DMS114 treated with DMSO at 0.1 percent for 48 hours (cell line): ENCODE data around the gene B4GALNT4.
"Not testable (repeated sequence)": the region's sequence is repeated elsewhere in the genome, so short reads cannot be mapped to it uniquely, and the experiment has no call there.

Source experiments
- DNase-seq: peaks from one replicate; lab custom pipeline; 2025; ENCODE audit not compliant: unreplicated experiment; lab: John Stamatoyannopoulos, UW

The B4GALNT4 gene

DNA sequence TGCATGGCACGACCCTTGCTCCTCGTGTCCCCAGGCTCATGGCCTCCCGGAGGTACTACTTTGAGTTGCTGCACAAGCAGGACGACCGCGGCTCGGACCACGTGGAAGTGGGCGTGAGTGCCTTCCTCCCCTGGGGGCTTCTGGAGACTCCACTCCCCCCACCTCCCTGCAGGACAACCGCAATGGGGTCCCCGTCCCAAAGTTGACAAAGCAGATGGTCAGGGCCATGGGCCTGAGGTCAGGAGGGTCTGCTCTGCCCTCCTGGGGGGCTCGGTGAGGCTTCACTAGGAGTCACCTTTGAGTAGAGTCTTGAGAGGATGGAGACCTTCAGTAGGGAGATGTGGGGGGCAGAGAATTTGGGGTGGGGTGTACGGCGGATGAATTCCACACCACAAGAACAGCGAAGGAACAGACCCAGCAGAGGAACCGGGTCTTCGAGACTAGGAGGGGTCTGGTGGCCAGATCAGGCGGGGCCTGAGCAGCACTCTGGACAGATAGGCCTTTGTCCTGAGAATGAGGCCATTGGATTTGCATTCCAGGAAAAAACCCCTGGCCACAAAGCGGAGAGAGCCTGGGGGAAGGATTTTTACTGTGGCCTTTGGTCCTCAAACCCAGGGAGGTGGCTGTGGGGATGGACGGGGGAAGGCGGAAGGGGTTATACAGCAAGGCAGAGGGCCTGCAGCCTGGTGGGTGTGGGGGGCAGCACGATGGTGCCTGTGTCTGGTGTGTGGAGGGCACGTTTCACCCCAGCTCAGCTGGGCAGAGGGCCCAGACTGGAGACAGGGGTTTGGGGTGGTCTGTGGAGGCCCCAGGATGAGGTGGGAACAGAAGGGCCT, 4.6 kb downstream of the B4GALNT4 start:
- DNase-seq = no peak

DNA sequence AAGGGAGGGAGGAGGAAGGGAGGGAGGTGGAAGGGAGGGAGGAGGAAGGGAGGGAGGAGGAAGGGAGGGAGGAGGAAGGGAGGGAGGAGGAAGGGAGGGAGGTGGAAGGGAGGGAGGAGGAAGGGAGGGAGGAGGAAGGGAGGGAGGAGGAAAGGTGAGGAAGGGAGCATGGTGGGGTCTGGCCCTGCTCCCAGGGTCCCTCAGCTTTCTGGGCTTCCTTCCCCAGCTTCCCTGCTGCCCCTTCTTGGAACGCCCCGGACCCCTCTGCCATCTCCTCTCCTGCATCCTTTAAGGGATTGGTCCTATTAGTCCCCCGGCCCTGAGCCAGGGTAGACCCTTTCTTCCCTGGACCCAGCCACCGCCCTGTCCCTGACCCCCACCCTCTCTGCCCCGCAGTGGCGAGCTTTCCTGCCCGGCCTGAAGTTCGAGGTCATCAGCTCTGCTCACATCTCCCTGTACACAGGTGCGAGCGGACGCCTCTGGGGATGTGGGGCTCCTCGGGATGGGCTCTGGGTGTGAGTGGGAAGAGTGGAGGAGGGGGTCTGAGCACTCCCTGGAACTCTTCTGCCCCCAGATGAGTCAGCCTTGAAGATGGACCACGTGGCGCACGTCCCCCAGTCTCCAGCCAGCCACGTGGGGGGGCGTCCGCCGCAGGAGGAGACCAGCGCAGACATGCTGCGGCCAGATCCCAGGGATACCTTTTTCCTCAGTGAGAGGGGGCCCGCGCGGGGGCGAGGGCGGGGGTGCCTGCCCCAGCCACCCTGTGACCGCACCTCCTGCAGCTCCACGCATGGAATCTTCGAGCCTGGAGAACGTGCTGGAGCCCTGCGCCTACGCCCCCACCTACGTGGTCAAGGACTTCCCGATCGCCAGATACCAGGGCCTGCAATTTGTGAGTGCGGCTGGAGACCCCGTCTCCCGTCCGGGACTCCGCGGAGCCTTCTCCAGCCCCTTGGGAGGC, 6.0 kb downstream of the B4GALNT4 start:
- DNase-seq = no peak

DNA sequence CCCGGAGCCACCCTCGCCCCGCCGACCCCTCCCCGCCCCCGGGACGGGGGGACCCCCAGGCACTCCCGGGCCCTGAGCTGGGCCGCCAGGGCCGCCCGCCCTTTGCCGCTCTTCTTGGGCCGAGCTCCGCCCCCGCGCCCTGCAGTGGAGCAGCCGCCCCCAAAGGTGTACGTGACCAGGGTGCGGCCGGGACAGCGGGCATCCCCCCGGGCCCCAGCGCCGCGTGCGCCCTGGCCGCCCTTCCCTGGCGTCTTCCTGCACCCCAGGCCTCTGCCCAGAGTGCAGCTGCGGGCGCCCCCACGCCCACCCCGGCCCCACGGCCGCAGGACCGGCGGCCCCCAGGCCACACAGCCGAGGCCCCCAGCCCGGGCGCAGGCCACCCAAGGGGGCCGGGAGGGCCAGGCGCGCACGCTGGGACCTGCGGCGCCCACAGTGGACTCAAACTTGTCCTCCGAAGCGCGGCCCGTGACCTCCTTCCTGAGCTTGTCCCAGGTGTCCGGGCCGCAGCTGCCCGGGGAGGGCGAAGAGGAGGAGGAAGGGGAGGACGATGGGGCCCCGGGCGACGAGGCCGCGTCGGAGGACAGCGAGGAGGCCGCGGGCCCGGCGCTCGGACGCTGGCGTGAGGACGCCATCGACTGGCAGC, 7.4 kb downstream of the B4GALNT4 start:
- DNase-seq = no peak

DNA sequence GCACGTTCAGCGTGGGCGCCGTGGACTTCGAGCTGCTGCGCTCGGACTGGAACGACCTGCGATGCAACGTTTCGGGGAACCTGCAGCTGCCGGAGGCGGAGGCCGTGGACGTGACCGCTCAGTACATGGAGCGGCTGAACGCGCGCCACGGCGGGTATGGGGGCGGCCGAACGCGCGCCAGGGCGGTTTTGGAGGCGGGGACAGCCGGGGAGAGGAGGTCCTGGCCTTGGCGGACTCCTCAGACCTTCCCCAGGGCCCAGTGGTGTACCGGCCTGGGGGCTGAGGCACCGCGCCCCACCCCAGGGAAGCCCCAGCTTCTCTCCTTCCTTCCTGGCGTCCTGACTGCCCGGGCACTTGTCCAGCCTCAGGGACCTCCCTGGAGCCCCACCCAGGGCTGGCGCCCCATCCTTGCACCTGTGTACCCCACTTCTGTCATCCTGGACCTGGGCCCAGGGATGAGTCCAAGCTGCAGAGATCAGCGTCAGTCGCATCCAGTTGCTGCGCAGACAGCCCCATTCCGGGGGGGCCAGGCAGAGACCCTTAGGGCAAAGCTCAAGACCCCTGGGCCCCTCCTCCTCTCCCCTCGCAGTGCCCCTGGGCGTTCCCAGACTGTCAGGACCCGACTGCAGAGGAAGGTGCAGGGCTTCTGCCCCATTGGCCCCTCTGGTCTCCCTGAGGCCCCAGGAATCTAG, 8.0 kb downstream of the B4GALNT4 start:
- DNase-seq = no peak

DNA sequence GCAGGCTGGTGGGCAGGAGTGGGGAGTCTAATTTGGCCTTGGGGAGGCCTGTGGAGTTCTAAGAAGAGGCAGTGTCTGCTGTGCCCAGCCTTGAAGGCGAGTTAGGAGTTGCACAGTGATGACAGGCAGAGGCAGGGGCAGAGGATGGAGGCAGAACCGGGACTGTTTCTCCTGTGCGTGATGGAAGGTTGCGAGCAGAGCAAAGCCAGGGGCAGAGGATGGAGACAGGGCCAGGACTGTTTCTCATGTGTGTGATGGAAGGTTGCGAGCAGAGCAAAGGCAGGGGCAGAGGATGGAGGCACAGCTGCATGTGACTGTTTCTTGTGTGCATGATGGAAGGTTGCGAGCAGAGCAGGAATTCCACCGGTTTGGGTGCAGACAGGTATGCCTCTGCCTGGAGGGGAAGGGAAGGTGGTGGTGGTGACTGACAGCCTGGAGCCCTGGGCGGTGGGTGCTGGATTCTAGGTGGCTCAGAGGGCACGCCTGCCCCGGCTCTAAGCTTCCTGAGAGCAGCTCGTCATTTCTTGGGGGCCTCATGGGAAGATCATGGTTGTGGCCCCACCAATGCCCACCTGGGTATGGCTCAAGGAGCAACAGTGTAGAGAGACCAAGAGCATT, 8.7 kb downstream of the B4GALNT4 start:
- no peak for DNase-seq

DNA sequence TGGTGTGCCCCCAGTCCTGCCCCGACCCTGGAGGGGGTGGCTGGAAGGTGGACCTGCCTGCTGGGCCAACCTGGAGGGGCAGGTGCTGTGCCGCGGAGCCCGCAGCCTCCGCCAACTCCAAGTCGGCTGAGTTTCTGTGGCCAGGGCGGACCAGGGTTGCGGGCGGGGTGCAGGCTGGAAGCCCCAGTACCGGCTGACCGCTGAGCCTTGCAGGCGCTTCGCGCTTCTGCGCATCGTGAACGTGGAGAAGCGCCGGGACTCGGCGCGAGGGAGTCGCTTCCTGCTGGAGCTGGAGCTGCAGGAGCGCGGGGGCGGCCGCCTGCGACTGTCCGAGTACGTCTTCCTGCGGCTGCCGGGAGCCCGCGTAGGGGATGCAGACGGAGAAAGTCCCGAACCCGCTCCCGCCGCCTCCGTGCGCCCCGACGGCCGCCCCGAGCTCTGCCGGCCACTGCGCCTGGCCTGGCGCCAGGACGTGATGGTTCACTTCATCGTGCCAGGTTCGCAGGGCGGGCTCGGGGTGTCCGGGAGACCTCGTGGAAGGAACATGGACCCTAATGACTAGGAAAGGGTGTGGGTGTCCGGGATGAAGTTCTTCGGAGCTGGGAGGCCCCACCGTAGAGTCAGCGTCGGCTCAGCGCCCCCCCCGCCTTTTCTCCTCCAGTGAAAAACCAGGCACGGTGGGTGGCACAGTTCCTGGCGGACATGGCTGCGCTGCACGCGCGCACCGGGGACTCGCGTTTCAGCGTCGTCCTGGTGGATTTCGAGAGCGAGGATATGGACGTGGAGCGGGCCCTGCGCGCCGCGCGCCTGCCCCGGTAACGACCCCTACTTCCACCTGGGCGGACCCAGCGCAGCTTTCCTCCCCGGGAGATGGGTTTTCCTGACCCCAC, 10.2 kb downstream of the B4GALNT4 start:
- no peak for DNase-seq

DNA sequence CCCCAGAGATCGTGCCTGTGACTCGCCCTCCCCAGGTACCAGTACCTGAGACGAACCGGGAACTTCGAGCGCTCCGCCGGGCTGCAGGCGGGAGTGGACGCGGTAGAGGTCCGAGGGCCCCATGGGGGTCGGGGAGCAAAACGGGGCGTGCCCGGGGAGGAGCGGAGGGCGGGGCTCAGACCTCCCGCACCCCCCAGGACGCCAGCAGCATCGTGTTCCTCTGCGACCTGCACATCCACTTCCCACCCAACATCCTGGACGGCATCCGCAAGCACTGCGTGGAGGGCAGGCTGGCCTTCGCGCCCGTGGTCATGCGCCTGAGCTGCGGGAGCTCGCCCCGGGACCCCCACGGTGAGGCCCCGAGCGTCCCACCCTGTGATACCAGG, 10.8 kb downstream of the B4GALNT4 start:
- DNase-seq = no peak

DNA sequence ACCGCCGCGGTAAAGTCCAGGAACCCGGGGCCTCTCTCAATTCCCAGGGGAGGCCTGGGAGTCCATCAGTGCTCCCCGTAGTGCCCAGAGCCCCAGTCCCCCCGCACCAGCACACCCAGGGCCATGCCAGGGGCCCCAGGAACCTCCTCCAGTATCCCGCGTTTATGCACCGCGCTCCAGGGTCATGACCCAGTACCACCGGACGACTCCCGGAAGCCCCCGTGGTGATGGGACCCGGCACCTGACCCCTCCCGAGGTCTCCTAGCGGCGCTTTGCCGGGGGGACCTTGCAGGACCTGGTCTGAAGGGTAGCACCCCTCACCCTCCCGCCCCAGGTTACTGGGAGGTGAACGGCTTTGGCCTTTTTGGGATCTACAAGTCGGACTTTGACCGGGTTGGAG, 11.2 kb downstream of the B4GALNT4 start:
- DNase-seq = no peak

DNA sequence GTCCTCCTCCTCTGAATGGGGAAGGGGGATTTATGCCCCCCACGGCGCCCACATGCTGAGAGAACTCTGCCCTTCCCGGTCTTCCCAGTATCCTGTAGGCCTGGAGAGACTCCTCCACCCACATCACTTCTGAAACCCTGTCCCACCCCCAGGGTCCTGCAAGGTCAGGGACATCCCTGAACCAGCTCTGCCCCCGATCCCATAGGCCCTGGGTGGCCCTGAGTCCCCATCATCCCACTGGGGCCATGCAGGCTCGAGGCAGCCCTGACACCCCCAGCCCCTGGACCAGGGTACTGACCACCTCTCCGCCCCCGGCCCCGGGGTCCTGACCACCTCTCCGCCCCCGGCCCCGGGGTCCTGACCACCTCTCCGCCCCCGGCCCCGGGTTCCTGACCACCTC, 11.7 kb downstream of the B4GALNT4 start:
- no peak for DNase-seq

DNA sequence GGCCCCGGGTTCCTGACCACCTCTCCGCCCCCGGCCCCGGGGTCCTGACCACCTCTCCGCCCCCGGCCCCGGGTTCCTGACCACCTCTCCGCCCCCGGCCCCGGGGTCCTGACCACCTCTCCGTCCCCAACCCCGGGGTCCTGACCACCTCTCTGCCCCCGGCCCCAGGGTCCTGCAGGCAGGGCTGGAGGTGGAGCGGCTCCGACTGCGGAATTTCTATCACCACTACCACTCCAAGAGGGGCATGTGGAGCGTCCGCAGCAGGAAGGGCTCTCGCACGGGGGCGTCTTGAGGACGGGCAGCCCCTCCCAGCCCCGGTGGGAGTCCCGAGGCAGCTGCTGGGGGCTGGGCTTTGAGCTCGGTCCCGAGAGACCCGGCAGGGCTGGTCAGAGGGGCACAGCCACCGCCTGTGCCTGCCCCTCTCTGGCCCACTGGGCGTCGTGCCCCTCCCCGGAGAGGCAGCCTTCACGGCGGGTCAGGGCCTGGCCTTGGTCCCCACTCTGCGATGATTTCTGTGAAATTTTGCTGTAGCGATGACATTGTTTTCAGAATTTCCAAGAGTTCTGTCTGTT, 12.3 kb downstream of the B4GALNT4 start:
- no peak for DNase-seq

DNA sequence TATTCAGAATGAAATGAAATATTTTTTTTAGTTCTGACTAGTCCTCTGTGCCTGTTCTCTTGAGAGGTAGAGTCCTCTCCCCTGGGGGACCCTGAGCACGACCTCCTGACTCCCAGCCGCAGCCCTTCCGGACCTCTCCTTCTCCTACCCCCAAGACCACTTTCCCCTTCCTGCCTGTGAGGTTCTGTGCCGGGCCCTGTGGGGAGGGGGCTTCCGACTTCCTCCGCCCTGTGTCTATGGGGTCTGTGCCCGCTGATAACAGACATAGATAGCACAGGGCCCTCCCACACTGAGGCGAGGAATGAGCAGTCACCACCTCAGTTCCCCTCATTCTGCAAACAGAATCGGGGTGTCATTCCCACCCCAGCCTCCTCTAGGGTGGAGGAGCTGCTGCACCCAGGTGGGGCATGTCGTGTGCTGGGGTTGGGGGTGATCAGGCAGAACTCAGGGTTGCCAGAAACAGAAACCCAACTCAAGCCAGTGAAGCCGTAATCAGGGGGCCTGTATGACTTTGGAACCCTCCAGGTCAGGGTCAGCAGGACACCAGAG, 12.9 kb downstream of the B4GALNT4 start:
- no peak for DNase-seq

DNA sequence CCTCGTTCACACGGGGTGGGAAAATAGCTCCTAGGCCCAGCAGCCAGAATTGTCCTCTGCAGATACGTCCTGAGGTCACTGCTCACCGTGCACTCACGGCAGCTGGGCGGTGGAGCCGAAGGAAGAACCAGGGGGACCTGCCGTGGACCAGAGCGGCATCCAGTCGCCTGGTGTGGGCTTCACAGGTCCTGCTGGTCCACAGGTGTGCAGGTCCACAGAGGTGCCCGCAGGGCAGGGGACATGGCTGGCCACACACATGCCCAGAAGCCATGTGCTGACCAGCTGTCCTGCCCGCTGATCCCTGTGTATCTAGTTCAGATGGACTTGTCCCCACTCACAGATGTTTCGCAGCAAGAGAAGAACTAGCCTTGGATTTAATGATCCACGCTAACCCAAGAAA, 14.1 kb downstream of the B4GALNT4 start:
- DNase-seq = no peak

DNA sequence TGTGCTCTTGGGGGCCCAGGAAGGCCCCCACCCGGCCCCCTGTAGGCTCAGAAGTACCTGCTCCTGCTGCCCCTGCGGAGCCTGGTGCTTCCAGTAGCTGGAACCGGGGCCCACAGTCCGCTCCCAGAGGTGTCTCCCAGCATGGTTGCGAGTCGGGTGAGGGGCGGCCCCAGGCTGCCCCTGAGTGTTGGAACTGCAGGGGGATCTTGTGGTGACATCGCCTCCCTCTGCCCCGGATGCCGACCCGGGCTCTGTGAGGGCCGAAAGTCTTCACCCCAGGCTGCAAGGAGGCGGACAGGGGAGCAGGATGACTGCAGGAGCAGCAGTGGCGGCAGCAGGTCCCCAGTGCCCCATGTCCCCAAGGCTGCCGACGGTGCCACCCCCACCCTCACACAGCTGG, 15.2 kb downstream of the B4GALNT4 start:
- DNase-seq = no peak

DNA sequence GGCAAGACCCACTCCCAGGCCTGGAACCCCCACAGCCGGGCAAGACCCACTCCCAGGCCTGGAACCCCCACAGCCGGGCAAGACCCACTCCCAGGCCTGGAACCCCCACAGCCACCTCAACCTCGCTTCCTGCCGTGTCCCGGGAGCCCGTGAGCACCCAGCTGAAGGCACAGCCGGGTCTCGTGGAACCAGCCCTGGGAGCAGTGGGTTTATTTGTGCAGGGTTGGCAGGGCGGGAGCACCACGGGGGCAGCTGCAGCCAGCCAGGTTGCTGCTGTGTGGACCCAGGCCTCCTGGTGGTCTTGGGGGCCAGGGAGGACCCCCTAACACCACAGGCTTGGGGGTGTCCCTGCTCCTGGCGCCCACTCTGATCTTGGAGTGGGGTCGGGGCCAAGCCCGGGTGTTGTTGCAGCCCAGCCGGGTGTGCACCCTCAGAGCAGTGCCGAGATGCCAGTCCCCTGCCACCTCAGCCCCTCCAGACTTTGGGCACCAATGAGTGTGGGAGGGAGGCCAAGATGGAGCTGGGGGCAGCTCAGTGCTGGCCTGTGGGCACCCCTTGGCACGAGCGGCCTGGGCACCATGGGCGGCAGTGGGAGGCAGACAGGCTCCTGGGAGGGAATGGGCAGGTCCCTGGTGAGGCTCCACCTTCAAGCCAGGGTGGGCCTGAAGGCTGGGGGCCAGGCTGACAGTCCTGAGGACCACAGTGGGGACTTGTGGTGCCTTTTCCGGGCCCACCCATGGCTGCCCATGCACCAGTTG, 16.5 kb downstream of the B4GALNT4 start:
- DNase-seq = no peak

DNA sequence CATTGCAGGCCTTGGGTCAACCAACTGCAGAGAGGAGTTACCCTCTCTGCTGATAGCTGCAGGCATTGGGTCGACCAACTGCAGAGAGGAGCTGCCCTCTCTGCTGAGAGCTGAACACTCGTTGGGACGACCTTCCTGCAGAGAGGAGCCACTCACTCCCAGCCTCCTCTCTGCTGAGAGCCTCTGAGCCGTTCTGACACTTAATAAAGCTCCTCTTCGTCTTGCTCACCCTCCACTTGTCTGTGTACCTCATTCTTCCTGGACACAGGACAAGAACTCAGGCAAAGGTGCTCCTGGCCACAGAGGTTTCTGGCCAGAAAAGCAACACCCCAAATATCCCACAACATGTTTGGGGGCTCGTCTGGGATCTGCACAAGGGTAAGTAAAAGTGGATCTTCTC, 17.2 kb downstream of the B4GALNT4 start:
- DNase-seq = no peak

DNA sequence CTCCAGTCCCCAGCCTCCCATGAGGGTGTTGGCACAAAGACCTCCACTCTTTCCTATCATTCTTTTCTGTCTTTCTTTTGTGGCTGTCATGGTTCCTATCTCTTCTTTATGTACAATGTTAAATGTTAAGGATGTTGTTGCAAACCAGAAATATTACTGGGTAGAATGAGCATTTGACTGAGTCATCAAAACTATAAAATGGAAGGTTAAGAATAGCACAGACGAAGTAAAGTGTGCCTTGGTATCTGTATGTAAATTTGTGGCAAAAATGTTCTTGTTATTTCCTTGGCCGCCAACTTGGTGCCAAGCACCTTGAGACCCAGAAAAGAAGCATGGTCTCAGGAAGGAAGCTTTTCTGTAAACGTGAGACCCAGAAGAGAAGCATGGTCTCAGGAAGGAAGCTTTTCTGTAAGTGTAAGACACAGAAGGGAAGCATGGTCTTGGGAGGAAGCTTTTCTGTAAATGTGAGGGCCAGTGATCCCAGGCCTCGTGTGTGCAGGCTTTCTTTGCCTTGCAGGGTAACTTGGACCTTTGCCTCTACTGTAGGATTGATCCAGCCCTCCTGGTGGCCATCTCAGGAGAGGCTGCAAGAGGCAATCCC, 18.0 kb downstream of the B4GALNT4 start:
- no peak for DNase-seq

DNA sequence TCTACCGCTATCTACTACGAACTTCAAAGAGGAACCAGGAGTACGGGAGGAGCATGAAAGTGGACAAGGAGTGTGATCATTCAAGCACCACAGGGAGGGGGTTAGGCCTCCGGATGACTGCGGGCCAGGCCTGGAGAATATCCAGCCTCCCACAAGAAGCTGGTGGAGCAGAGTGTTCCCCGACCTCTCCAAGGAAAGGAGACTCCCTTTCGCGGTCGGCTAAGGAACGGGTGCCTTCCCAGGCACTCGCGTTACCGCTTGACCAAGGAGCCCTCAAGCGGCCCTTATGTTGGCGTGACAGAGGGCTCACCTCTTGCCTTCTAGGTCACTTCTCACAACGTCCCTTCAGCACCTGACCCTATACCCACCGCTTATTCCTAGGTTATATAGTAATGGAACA, 20.1 kb downstream of the B4GALNT4 start:
- not testable (repeated sequence) for DNase-seq

DNA sequence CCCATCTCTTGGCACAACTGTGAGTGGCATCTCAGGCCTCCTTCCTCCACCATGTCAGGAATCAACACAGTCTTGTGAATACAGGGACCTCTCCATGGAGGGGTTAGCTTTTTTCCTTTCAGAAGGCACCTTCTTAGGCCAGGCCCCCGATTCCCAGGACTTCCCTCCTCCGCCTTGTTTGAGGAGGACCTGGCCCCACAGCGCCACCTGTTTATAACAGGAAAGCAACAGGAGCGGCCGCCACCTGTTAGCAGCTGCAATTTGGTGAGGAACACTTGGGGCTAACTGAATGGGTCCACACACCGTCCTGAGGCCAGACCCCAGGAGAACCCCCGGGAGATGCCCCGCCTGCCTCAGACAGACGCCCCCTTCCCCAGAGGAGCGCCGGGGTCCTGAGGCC, 20.9 kb downstream of the B4GALNT4 start:
- no peak for DNase-seq
